Measurements from ENCODE around the gene RAPGEF1. TPM values are rescaled to one million over a fixed set of nuclear protein-coding genes. Genes with fewer than 3 reads are reported as not detected.
A peak's percentile ranks its signal among the peaks of the same experiment; 100 is the strongest.

The RAPGEF1 gene
- total and polyA plus RNA-seq, 12 donors, result 14.5 to 136 (median 49.1) TPM

- Histone ChIP-seq H3K4me3 (peak overlapping the region; percentile 62 to 94 (median 86)), H3K9me3 (replicated peaks in 1 of 3) (no peaks in the 10 kb centered on the region), H3K27me3 (no peaks in the 10 kb centered on the region), H3K36me3 (replicated peaks in 1 of 2) (peaks cover 0 to 38% of the 10 kb centered on the region in 2 donors), H3K27ac (peak overlapping the region in 4 of 5 donors; percentile 43 to 86 (median 66)), H3K4me1 (replicated peaks in 1 of 2) (peaks cover 10 to 15% of the 10 kb centered on the region in 2 donors)
- 1 to 5% (median 2%) methylated on average over 16 to 29 of the region's 29 CpGs for WGBS, 4 donors
- DNase-seq, result peak; percentile 38 to 70 (median 61)
- TF ChIP-seq POLR2A (IDR thresholded peaks at IDR 0.05) (no peak), CTCF (IDR thresholded peaks at IDR 0.05) (peak in 3 of 6 experiments; percentile 2 to 26 (median 23))
- intact Hi-C loops (cut with DNase I), result no loop called here
Measured at GRCh38 chr9:131530546-131530919, 209.3 kb downstream of the RAPGEF1 start.

DNA sequence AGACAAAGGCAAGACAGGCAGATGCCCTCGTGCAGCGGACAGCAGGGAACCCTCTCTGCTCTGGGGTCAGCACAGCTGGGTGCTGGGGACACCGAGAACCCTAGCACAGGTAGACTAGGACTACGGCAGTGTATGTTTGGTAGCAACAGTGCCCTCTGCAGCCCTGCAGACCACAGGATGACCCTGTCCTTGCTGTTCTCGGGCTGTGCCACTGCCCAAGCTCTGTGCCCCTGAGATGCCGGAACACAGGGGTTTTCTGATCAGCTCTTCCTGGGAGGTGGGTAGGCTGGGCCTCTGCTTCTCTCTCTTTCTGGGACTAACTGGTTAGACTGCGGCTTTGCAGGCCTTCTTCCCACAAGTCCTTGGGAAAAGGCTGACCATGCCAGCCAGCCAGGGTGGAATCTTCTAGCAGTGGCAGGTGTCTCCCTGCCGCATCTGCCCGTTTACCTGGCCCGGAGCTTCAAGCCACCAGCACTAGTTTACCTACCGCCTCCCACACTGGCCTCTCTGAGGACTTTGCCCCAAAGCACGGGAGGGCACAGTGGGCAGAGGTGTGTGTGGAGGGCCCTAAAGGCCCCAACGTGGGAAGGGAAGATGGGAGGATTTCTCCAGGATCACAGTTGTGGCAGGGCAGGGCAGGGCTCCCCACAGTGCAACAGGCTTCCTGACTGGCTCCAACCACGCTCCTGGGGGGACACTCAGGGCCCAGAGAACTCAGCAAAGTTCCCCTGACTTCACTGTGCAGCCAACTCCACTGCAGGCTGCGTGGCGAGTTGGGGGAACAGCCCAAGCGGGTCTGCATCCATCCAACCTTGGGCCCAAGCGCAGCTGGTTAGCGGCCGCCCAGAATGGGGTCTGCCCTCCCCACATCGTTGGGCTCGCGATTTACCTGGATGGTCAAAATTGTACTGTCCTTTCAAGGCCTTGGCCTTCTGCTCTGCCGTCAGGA, 210.0 kb downstream of the RAPGEF1 start:
- no peak for DNase-seq
- Histone ChIP-seq H3K4me3 (peak overlapping the region in 3 of 4 donors; percentile 85 to 94 (median 86)), H3K36me3 (replicated peaks in 1 of 2) (peaks cover 0 to 44% of the 10 kb centered on the region in 2 donors), H3K27ac (peak overlapping the region in 1 of 5 donors; percentile 86), H3K9me3 (replicated peaks in 1 of 3) (no peaks in the 10 kb centered on the region), H3K27me3 (no peaks in the 10 kb centered on the region), H3K4me1 (replicated peaks in 1 of 2) (peaks cover 10 to 15% of the 10 kb centered on the region in 2 donors)
- TF ChIP-seq CTCF (IDR thresholded peaks at IDR 0.05) (no peak), POLR2A (IDR thresholded peaks at IDR 0.05) (no peak)
- WGBS, 4 donors, result 56 to 70% (median 63%) methylated on average over 9 to 24 of the region's 24 CpGs
- intact Hi-C loops (cut with DNase I), result no loop called here

DNA sequence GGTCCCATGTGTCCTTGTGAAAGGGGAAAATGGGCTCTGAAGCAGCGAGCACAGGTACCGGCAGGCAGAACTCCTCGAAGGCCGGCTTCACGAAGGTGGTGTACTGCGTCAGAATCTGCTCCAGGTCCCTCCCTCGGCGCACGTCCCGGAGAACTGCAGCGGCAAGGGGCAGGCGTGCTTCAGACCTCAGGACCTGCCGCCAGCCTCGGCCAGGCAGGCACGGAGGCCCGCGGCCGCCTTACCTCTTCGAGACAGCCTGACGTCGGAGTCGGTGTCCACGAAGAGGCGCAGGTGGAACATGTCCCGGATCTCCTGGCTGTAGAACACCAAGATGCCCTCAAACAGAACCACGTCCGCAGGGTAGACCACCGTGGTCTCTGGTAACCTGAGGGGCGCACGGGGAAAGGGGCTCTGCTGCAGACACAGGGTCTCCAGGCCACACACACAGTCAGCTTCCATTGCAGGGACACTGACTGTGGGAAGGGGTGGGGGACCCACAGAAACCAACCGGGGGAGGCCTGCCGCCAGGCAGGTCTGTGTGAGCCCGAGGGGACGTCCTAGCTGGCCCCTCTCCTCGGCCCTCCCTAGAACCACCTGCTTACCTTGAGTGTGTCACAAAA, 210.9 kb downstream of the RAPGEF1 start:
- TF ChIP-seq CTCF (IDR thresholded peaks at IDR 0.05) (no peak), POLR2A (IDR thresholded peaks at IDR 0.05) (no peak)
- Histone ChIP-seq H3K4me3 (no peak overlapping the region), H3K4me1 (replicated peaks in 1 of 2) (peaks cover 10 to 15% of the 10 kb centered on the region in 2 donors), H3K9me3 (replicated peaks in 1 of 3) (no peaks in the 10 kb centered on the region), H3K27ac (no peak overlapping the region), H3K36me3 (replicated peaks in 1 of 2) (peaks cover 0 to 53% of the 10 kb centered on the region in 2 donors), H3K27me3 (no peaks in the 10 kb centered on the region)
- WGBS, 4 donors, result 96 to 98% (median 96%) methylated on average over 12 to 35 of the region's 35 CpGs
- intact Hi-C loops (cut with DNase I), result no loop called here
- DNase-seq, result no peak

DNA sequence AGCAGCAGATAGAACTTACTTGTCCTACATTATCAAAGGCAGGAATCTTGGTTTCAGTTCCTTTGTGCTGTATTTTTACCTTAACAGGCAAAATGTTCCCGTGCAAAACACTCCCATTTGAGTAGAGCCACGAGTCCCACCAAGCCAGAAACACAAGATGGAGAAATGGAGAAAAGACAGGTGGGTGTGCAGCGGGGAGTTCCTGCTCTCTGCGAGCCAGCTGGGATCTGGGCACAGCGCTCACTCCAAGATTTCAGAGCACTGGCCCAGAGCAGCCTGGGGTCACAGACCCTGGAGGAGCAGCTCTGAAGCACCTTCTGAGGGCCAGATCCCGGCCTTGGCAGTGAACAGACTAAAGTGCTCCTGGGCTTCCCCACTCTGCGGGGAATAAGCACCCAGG, 211.7 kb downstream of the RAPGEF1 start:
- Histone ChIP-seq H3K27me3 (no peaks in the 10 kb centered on the region), H3K4me1 (replicated peaks in 1 of 2) (peaks cover 10 to 15% of the 10 kb centered on the region in 2 donors), H3K27ac (no peak overlapping the region), H3K9me3 (replicated peaks in 1 of 3) (no peaks in the 10 kb centered on the region), H3K36me3 (replicated peaks in 1 of 2) (peaks cover 0 to 61% of the 10 kb centered on the region in 2 donors), H3K4me3 (no peak overlapping the region)
- TF ChIP-seq CTCF (IDR thresholded peaks at IDR 0.05) (no peak), POLR2A (IDR thresholded peaks at IDR 0.05) (no peak)
- WGBS, 4 donors, result 82 to 93% (median 90%) methylated on average over 7 of the region's 7 CpGs
- intact Hi-C loops (cut with DNase I), result no loop called here
- DNase-seq, result no peak
